Measurements from ENCODE around the gene RNF130. TPM values are rescaled to one million over a fixed set of nuclear protein-coding genes. Genes with fewer than 3 reads are reported as not detected.

Gene RNF130
- total RNA-seq, 6 experiments from 2014 or later: 66.7 to 119 (median 89.9) TPM

DNA sequence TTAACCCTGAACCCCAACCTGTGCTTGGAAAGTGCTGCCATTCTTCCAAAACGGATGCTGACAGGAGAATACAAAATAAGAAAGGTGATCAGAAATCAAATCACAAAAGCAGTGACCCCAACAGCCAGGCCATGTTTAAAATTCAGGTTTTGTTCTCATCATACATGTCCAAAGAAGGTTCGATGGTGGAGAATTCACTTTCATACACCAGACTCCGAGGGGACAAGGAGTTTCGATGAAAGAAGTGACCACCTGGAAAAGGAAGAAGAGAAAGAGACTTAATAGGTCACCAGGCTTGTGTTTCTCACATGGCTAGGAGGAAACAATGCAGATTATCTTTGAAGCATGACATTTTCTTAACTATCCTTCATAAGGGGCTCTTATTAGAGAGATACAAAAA lies 151.4 kb downstream of the RNF130 start:
- Histone ChIP-seq H3K4me3 (no peak overlapping the region), H3K27me3 (no peaks in the 10 kb centered on the region), H3K4me1 (no peaks in the 10 kb centered on the region), H3K36me3 (no peaks in the 10 kb centered on the region), H3K9me3 (no peaks in the 10 kb centered on the region), H3K27ac (no peak overlapping the region)
- intact Hi-C loops (cut with DNase I): no loop called here
- no peak for DNase-seq
- 63% methylated on average over 4 of the region's 4 CpGs for whole genome bisulfite sequencing (ENCODE audit: insufficient coverage, low coverage, low lambda C conversion rate, missing lambda C conversion rate)
- ATAC-seq: no peak
- TF ChIP-seq CTCF (IDR thresholded peaks at IDR 0.05) (no peak), POLR2A (IDR thresholded peaks at IDR 0.05) (no peak)

GRCh38 chr5:179919487-179920060 lies 152.0 kb downstream of the RNF130 start:
- DNase-seq: no peak
- WGBS (ENCODE audit: insufficient coverage, low coverage, low lambda C conversion rate, missing lambda C conversion rate): 88% methylated on average over 8 of the region's 20 CpGs
- TF ChIP-seq POLR2A (IDR thresholded peaks at IDR 0.05): no peak
- ATAC-seq: no peak
- Histone ChIP-seq H3K27ac (no peak overlapping the region), H3K4me3 (no peak overlapping the region), H3K36me3 (no peaks in the 10 kb centered on the region), H3K4me1 (no peaks in the 10 kb centered on the region), H3K27me3 (no peaks in the 10 kb centered on the region), H3K9me3 (no peaks in the 10 kb centered on the region)
- intact Hi-C loops (cut with DNase I): no loop called here

DNA sequence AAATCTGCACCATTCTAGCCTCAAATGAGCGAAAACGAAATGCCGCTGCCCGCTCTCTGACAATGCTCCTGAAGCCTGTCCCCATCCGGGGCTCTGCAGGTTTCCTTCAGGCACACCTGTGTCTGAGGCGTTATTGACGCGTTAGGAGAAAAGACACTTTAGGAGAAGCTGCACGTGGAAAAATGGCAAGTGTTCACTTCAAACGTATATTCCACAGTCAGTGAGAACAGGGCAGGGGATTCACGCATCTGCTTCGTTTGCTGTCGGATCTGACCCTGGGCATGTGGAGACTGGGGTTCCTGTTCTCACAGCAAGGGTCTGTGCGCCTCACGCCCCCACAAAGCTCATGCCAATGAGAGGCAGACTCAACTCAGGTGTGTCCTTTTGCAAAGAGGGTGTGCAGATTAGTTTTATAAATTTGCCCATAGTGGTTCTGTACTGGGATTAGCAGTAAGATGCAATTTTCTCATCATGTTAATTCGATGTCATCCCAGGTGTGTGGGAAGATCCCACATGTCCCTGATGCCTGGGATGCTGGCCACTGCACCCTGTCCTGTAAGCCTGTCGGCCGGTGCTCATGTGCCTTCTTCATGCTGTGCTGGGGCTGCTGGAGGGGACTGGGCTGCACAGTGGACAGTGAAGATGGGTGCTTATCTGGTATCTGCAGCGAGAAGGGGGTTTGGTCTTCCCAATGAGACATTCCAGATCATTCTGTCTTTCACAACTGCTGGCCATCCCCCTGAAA lies 152.6 kb downstream of the RNF130 start:
- ATAC-seq (no peak), DNase-seq (no peak)
- H3K4me3 ChIP-seq: no peak overlapping the region
- no peaks in the 10 kb centered on the region for H3K9me3 ChIP-seq
- no peaks in the 10 kb centered on the region for H3K27me3 ChIP-seq
- intact Hi-C loops (cut with DNase I): no loop called here
- H3K4me1 ChIP-seq: no peaks in the 10 kb centered on the region
- WGBS (ENCODE audit: insufficient coverage, low coverage, low lambda C conversion rate, missing lambda C conversion rate): 86% methylated on average over 14 of the region's 19 CpGs
- no peaks in the 10 kb centered on the region for H3K36me3 ChIP-seq
- no peak overlapping the region for H3K27ac ChIP-seq
- TF ChIP-seq CTCF (IDR thresholded peaks at IDR 0.05): no peak
- no peak for TF ChIP-seq POLR2A (IDR thresholded peaks at IDR 0.05)

GRCh38 chr5:179916523-179916922 lies 155.0 kb downstream of the RNF130 start:
- intact Hi-C loops (cut with DNase I): no loop called here
- H3K4me1 ChIP-seq: no peaks in the 10 kb centered on the region
- no peak overlapping the region for H3K27ac ChIP-seq
- no peaks in the 10 kb centered on the region for H3K27me3 ChIP-seq
- no peak for ATAC-seq
- no peaks in the 10 kb centered on the region for H3K36me3 ChIP-seq
- TF ChIP-seq CTCF (IDR thresholded peaks at IDR 0.05): no peak
- no peak for TF ChIP-seq POLR2A (IDR thresholded peaks at IDR 0.05)
- DNase-seq: no peak
- WGBS (ENCODE audit: insufficient coverage, low coverage, low lambda C conversion rate, missing lambda C conversion rate): no CpG with 5 or more reads among the region's 6 CpGs
- no peaks in the 10 kb centered on the region for H3K9me3 ChIP-seq
- no peak overlapping the region for H3K4me3 ChIP-seq

- WGBS (ENCODE audit: insufficient coverage, low coverage, low lambda C conversion rate, missing lambda C conversion rate): 76% methylated on average over 6 of the region's 10 CpGs
- Histone ChIP-seq H3K9me3 (no peaks in the 10 kb centered on the region), H3K27me3 (no peaks in the 10 kb centered on the region), H3K4me3 (no peak overlapping the region), H3K4me1 (no peaks in the 10 kb centered on the region), H3K27ac (no peak overlapping the region), H3K36me3 (no peaks in the 10 kb centered on the region)
- DNase-seq (no peak), ATAC-seq (no peak)
- TF ChIP-seq POLR2A (IDR thresholded peaks at IDR 0.05) (no peak), CTCF (IDR thresholded peaks at IDR 0.05) (no peak)
- intact Hi-C loops (cut with DNase I): no loop called here
Measured at GRCh38 chr5:179915406-179915935, 156.1 kb downstream of the RNF130 start.
